ENCODE data around the gene KCTD2.

GRCh38 chr17:75078284-75079022, 31.4 kb downstream of the KCTD2 start:
- TF ChIP-seq EZH2 (IDR thresholded peaks at IDR 0.05; ENCODE audit: borderline replicate concordance, low read depth, low read length, severe bottlenecking) (no peak), CTCF (IDR thresholded peaks at IDR 0.05; ENCODE audit: borderline replicate concordance, extremely low read depth, low read length, poor library complexity, severe bottlenecking) (no peak)
